ENCODE data around the gene SCYGR6.

SCYGR6 gene, protein sequence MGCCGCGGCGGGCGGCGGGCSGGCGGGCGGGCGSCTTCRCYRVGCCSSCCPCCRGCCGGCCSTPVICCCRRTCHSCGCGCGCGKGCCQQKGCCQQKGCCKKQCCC

DNA sequence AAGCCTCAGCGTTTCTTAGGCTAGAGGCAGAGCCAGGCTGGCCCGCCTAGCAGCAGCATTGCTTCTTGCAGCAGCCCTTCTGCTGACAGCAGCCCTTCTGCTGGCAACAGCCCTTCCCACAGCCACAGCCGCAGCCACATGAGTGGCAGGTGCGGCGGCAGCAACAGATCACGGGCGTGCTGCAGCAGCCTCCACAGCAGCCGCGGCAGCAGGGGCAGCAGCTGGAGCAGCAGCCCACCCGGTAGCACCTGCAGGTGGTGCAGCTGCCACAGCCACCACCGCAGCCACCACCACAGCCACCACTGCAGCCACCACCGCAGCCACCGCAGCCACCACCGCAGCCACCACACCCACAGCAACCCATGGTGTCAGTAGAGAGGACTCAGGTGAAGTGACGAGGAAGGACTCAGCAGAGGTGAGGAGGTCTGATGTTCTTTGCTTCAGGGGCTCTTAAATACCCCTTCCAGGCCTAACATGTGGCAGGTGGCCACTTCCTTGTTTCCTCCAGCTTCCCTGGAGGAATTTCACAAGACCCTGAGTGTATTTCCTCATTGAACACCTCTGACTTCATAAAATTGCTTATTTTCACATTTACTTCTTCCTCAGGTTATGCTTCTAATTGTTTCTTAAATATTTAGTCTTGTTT, at the start of gene SCYGR6:
SCYGR6 (minus strand) TSS at position 364 of the 646 bp plus-strand sequence; CDS start at position 364, 0 bp downstream.
- Histone ChIP-seq H3K36me3 (ENCODE audit: control insufficient read depth, insufficient read depth, low read length) (no peaks in the 10 kb centered on the region), H3K27me3 (replicated peaks; ENCODE audit: control insufficient read depth, insufficient read depth, low read length) (no peaks in the 10 kb centered on the region), H3K4me3 (replicated peaks; ENCODE audit: low read depth, low read length) (no peak within 1 kb of the TSS)
- TF ChIP-seq, protein P1, sequence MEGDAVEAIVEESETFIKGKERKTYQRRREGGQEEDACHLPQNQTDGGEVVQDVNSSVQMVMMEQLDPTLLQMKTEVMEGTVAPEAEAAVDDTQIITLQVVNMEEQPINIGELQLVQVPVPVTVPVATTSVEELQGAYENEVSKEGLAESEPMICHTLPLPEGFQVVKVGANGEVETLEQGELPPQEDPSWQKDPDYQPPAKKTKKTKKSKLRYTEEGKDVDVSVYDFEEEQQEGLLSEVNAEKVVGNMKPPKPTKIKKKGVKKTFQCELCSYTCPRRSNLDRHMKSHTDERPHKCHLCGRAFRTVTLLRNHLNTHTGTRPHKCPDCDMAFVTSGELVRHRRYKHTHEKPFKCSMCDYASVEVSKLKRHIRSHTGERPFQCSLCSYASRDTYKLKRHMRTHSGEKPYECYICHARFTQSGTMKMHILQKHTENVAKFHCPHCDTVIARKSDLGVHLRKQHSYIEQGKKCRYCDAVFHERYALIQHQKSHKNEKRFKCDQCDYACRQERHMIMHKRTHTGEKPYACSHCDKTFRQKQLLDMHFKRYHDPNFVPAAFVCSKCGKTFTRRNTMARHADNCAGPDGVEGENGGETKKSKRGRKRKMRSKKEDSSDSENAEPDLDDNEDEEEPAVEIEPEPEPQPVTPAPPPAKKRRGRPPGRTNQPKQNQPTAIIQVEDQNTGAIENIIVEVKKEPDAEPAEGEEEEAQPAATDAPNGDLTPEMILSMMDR (IDR thresholded peaks at IDR 0.05; ENCODE audit: insufficient read depth, low read length, poor library complexity, severe bottlenecking) = no peak
- DNase-seq (ENCODE audit: extremely low read depth, insufficient read length) = no peak

DNA sequence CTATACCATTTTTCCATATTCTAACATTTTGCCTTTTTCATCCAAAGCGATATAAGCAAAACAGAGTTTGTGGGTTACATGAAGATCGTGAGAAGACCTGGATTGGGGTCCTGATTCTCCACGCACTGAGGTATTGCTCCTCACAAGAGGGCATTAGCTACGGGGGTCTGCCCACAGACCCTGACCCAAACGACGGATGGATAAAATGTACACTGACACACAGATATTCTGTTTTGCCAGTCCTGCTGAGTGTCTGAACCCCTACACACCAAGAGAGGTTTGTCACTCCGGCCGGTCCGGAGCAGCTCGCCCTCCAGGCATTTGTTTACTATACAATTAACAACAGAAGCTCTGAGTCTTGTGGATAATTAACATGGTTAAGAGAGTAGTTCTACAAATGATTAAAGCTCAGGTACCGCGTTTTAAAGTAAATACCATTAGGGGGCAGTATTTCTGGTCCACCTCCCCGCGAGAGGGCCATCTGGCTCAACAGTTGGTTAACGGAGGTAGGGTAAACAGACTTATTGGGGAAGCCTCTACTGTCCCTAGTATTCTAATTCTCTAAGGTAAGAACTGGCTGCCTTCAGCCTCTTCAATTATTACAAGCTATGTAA, 49.6 kb upstream of the SCYGR6 start:
- TF ChIP-seq, protein P1 (IDR thresholded peaks at IDR 0.05; ENCODE audit: insufficient read depth, low read length, poor library complexity, severe bottlenecking) = peak; percentile 61
- DNase-seq (ENCODE audit: extremely low read depth, insufficient read length) = no peak
- Histone ChIP-seq H3K27me3 (replicated peaks; ENCODE audit: control insufficient read depth, insufficient read depth, low read length) (no peaks in the 10 kb centered on the region), H3K36me3 (ENCODE audit: control insufficient read depth, insufficient read depth, low read length) (no peaks in the 10 kb centered on the region), H3K4me3 (replicated peaks; ENCODE audit: low read depth, low read length) (no peak overlapping the region)

DNA sequence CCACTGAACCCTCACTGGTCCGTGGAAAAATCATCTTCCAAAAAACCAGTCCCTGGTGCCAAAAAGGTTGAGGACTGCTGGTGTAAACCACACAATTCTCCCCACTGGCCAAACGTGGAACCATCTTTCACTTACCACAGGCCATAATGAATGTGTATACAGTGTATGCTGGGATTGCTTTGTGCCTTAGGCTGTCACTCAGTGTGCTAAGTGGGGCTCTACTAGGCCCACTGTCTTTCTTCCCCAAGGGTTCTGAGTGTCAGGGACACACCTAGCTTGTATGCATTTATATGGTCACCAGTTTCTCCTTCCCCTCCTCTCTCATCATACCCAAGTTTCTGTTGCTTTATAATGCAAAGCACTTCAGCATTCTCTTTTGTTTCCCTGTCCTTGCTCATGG, 48.4 kb upstream of the SCYGR6 start:
- Histone ChIP-seq H3K36me3 (ENCODE audit: control insufficient read depth, insufficient read depth, low read length) (no peaks in the 10 kb centered on the region), H3K27me3 (replicated peaks; ENCODE audit: control insufficient read depth, insufficient read depth, low read length) (no peaks in the 10 kb centered on the region), H3K4me3 (replicated peaks; ENCODE audit: low read depth, low read length) (no peak overlapping the region)
- DNase-seq (ENCODE audit: extremely low read depth, insufficient read length) = no peak
- TF ChIP-seq, protein P1 (IDR thresholded peaks at IDR 0.05; ENCODE audit: insufficient read depth, low read length, poor library complexity, severe bottlenecking) = no peak

DNA sequence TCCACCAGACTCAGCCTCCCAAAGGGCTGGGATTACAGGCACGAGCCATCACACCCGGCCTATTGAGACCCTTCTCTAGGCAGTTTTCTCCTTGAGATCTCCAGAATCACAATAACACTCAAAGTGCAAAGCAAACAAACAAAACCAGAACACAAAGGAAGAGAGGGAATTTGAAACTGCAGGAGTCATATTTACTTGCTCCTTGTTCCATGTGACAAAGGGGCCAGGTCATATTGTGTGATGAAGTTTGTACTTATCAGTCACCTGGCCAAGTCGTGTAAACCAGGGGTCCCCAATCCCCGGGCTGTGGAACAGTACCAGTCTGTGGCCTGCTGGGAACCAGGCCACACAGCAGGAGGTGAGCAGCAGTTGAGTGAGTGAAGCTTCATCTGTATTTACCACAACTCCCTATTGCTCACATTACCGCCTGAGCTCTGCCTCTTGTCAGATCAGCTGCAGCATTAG, 47.7 kb upstream of the SCYGR6 start:
- DNase-seq (ENCODE audit: extremely low read depth, insufficient read length) = no peak

DNA sequence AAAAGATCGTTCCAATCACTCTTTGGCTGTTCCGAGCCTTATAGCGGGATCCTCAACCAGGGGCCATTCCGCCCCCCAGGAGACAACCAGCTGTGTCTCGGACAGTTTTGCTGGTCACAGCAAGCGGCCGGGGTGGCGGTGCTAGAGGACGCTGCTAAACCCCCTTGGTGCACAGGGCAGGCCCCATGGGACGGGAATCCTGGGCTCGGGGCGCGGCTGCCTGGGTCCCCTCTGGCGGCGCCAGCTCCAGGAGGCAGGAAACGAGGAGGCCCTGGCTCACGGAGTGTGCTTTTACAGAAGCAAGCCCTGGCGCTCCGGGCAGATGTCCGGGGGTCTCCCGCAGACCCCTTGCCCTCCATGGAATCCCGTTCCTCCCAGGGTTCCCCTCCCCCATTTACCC, 43.3 kb upstream of the SCYGR6 start:
- no peak for DNase-seq (ENCODE audit: extremely low read depth, insufficient read length)
- no peak overlapping the region for H3K4me3 ChIP-seq (replicated peaks; ENCODE audit: low read depth, low read length)
- H3K36me3 ChIP-seq (ENCODE audit: control insufficient read depth, insufficient read depth, low read length) = no peaks in the 10 kb centered on the region
- no peaks in the 10 kb centered on the region for H3K27me3 ChIP-seq (replicated peaks; ENCODE audit: control insufficient read depth, insufficient read depth, low read length)
- TF ChIP-seq, protein P1 (IDR thresholded peaks at IDR 0.05; ENCODE audit: insufficient read depth, low read length, poor library complexity, severe bottlenecking) = no peak

More for the DNA sequence above, 47.7 kb upstream of the SCYGR6 start:
- TF ChIP-seq, protein P1 (IDR thresholded peaks at IDR 0.05; ENCODE audit: insufficient read depth, low read length, poor library complexity, severe bottlenecking) = no peak
- no peak overlapping the region for H3K4me3 ChIP-seq (replicated peaks; ENCODE audit: low read depth, low read length)
- H3K36me3 ChIP-seq (ENCODE audit: control insufficient read depth, insufficient read depth, low read length) = no peaks in the 10 kb centered on the region
- H3K27me3 ChIP-seq (replicated peaks; ENCODE audit: control insufficient read depth, insufficient read depth, low read length) = no peaks in the 10 kb centered on the region
